Esophagus mucosa (tissue), 1 donor: ENCODE results near the gene HCLS1. TPM values are rescaled to one million over a fixed set of nuclear protein-coding genes. Genes with fewer than 3 reads are reported as not detected.
"Not testable (repeated sequence)": the region's sequence is repeated elsewhere in the genome, so short reads cannot be mapped to it uniquely, and the experiment has no call there.

Experiments
- ATAC-seq: fragments of 200-7000 bp; cut with Tn5 transposase; one replicate; pipeline ENCODE4 v1.9.1; 2020
- total RNA-seq: library from RNA; stranded (reverse); gene quantifications from one replicate; pipeline ENCODE4 v1.2.4, GENCODE V29; 2023
- donor health status: DM: yes; HTN: yes; CAD: no.

Gene HCLS1
- total RNA-seq, 1 donor from 2014 or later: 5.1 TPM

DNA sequence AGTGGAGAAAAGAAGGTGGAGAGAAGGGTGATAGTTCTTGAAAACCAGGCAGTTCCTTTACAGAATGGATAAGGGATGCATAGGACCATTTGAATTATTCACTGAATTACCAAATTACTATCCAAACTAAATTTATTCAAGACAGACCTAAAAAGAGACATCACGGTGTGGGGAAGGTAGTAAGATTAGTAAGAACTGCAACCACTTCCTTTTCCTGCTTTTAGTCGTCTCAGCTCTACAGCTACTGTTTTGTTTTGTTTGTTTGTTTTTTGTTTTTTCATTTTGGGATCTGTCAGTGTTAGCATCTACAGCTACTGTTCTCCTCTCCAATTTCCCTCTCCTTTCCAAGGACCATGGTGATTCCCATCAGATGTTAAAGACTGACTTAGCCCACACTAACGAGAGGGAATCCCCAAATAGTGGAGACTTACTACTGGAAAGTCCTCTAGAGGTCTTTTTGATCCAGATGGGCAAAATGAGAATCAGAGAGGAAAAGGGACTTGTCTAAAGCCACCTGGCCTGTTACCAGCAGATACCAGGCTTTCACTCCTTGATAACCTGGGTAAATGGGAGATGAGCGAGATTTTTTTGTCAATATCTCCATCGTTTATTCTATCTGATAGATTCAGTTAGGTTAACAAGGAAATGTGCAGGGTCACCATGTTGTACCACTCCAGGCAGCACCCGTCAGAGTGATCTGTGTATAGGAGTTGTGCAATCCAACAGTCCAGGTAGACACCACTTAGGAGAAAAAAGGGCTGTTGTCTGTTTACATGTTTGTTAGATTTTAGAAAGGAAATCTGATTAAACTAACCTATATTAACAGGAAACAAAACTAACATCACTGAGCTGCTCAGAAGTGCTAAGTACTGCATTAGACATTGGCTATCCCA, 6.0 kb downstream of the HCLS1 start:
- ATAC-seq: no peak

DNA sequence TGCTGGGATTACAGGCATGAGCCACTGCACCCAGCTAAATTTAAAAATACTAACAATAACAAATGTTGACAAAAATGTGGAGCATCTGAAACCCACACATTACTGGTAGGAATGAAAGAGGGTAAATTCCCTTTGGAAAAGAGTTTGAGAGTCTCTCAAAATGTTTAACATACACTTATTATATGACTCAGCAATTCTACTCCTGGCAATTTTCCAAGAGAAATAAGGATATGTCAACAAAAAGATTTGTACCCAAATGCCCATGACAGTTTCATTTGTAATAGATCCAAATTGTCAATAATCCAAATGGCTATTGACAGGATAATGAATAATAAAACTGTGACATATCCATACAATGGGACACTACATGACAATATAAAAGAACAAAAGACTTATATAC, 9.0 kb downstream of the HCLS1 start:
- no peak for ATAC-seq

- ATAC-seq: no peak
Measured at GRCh38 chr3:121649645-121650044, 11.1 kb downstream of the HCLS1 start.

GRCh38 chr3:121648219-121648958, 12.3 kb downstream of the HCLS1 start:
- peak; percentile 45 for ATAC-seq

DNA sequence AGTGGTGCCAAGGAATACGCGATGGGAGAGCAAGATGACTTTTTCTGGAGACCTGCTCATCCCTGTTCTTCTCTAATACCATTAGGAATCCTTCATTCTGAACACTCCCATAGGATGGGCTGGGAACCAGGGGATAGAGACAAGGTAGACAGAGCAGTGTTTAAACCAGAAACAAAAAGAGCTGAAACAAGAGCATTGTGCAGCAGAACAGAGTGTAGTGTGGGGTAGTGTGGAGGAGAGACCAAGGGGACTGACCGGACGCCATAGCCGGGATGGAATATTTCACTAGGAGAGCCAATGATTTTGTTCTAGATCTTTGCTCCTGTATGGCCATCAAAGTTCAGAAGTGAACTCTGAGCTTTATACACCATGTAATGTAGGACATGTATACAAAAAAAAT, 15.6 kb downstream of the HCLS1 start:
- ATAC-seq: no peak

GRCh38 chr3:121642601-121643314, 17.9 kb downstream of the HCLS1 start:
- no peak for ATAC-seq

- no peak for ATAC-seq
Measured at GRCh38 chr3:121641127-121641526, 19.6 kb downstream of the HCLS1 start.

- ATAC-seq: no peak
Measured at GRCh38 chr3:121637922-121638321, 22.8 kb downstream of the HCLS1 start.

DNA sequence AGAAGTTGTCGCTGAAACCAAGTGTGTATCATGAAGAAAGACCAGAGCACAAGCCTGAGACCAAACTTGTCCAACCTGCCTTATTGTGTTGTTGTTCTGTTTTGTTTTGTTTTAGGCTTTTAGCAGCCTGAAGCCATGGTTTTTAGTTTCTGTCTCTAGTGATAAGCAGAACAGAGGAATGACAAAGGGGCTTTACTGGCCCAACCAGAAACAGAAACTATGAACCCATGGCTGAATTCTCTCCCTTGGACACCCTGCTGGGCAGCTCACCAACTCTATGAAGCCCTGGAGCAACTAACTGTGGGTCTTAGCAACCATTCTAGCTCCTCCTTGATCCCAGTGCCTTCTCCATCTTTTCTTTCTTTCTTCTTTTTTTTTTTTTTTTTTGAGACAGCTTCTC, 30.3 kb downstream of the HCLS1 start:
- ATAC-seq: no peak

GRCh38 chr3:121629601-121630000, 31.1 kb downstream of the HCLS1 start:
- no peak for ATAC-seq

- ATAC-seq: no peak
Measured at GRCh38 chr3:121627622-121628021, 33.1 kb downstream of the HCLS1 start.

DNA sequence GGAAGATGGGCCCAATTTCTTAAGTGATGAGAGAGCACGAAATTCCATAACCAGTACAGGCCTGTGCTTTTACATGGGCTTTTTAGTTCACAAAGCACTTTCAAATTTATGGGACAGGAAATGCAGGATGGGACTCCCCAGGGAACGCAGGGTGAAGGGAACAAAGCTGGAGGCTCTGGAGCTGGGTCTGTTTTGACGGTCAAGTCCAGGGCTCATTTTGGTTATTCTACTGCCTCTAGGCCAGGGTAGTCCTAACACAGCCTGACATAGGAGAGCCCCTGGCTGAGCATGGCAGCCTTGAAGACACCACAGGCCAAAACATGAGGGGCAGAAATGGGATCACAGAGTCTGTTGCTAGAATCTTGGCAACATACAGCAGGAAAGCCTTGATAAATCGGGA, 33.5 kb downstream of the HCLS1 start:
- no peak for ATAC-seq

DNA sequence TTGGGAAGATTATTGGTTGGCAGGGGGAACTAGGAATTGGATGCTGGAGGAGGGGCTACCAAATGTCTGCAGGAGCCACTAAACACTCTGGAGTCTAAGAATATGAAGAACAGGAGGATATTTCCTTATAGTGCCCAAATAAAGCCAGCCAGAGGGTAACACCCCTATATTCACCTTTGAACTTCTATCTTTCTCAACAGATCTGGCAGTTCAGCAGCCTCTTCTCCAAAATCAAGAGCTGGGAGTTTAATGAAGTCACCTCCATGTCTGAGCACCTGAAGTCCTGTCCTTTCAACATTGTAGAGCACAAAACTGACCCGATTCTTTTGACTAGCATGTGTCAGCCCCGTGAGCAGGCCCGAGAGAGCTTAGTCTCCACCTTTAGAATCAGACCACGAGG, 34.2 kb downstream of the HCLS1 start:
- ATAC-seq: no peak

DNA sequence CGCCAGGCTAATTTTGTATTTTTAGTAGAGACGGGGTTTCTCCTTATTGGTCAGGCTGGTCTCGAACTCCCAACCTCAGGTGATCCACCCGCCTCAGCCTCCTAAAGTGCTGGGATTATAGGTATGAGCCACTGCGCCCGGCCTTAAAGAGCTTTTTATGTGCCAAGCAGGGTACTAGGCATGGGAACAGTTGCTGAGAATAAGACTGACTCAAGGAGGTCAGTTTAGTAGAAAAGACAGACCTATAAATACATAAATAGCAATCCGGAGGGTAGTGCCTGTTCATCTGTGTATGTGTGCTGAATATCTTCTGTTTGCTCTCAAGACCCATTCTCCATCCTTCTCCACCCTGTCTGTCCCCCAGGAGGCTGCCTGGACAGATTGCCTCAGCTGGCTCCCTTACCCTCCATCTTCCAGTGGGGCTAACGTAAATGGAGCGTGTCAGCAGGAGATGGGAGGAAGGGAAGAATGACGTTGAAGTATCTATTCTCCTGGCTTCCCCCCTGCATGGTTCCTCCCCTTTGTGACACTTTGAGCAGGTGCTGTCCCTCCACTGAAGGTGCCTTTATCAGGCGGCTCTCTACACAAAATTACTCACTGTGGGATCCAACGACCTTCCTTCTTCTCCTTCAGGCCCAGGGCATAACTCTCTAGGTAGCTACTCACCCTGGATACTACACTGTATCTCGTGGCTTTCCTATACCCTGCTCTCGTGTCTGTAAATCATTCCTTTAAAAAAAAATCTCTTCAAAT, 36.4 kb downstream of the HCLS1 start:
- ATAC-seq: no peak

GRCh38 chr3:121621491-121621890, 39.2 kb downstream of the HCLS1 start:
- ATAC-seq: no peak

- ATAC-seq: no peak
Measured at GRCh38 chr3:121619691-121620090, 41.0 kb downstream of the HCLS1 start.

DNA sequence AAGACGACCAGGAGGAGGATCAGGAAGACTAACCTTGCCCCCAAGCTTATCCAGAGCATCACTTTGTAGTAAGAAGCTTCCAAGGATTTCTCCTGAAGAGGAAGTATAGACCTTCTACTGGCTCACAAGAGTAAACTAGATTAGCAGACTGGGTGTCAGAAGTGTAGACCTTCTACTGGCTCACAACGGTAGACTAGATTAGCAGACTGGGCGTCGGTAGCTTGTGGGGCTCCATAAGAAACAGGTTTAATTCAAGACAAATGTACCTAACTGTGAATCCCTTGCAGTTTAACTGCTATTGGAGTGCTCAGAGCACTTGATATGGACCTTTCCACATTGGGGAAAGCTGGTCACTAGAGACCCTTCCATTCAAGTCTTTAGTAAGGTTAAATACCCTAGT, 54.6 kb downstream of the HCLS1 start:
- no peak for ATAC-seq

DNA sequence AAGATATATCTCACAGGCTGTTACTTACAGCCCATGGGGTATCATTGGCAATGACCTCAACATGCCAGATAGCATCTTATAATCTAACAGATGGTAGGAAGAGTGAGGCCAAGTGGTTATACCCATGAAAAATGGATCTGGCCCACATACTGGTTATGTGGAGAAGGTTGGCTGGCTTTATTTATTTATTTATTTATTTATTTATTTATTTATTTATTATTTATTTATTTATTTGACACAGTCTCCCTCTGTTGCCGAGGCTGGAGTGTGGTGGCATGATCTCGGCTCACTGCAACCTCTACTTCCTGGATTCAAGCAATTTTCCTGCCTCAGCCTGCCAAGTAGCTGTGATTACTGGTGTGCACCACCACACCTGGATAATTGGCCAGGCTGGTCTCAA, 55.9 kb downstream of the HCLS1 start:
- ATAC-seq: no peak

DNA sequence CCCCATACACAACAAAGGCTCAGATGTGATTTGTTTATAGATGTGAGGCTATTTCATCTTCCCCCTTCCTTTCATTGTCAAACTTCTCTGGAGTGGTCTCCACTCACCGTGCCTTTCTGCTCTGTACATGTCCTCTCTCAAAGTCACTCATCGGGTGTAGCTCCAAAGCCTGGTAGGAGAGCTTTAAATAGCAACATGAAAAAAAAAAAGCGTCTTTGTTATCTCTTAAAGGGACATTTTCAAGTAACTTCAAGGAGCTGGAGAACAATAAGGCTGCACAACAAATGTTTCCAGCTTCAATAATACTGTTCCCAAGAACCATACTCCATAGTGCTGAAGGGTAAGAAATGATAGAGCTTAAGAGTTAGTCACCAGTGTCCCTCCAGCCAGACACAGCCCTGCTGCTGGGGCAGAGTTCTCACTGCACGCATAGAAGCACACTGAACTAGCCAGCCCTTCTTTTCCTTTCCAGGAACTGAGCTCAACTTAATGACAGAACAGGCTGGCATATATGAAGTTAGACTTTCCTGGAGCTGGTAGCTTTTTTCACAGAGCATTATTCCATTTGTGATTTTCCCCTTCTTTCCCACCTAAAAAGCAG, 59.4 kb downstream of the HCLS1 start:
- ATAC-seq: no peak

DNA sequence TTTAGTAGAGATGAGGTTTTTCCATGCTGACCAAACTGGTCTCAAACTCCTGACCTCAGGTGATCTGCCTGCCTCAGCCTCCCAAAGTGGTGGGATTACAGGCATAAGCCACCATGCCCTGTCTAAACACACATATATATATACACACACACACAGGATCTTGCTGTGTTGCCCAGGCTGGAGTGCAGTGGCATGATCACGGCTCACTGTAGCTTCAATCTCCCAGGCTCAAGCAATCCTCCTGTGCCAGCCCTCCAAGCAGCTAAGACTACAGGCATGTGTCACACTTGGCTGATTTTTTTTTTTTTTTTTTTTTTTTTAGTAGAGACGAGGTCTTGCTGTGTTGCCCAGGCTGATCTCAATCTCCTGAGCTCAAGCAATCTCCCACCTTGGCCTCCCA, 60.8 kb downstream of the HCLS1 start:
- ATAC-seq: not testable (repeated sequence)

DNA sequence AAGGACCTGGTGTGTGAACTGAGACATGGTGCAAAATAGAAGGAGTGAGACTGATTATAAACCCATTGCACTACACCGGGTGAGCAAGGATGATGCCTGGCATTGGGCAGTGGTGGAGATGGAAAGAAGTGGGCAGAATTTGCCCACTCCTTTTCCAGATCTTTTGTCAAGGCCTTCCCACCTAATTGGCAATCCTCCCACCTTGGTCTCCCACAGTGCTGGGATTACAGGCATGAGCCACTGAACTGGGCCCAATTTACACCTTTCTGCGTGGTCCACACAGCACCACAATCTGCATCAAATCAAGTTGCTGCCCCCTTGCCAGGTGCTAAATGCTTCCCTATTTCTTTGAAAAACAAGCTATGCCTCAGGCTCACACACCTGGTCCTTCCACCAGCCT, 62.1 kb downstream of the HCLS1 start:
- no peak for ATAC-seq

DNA sequence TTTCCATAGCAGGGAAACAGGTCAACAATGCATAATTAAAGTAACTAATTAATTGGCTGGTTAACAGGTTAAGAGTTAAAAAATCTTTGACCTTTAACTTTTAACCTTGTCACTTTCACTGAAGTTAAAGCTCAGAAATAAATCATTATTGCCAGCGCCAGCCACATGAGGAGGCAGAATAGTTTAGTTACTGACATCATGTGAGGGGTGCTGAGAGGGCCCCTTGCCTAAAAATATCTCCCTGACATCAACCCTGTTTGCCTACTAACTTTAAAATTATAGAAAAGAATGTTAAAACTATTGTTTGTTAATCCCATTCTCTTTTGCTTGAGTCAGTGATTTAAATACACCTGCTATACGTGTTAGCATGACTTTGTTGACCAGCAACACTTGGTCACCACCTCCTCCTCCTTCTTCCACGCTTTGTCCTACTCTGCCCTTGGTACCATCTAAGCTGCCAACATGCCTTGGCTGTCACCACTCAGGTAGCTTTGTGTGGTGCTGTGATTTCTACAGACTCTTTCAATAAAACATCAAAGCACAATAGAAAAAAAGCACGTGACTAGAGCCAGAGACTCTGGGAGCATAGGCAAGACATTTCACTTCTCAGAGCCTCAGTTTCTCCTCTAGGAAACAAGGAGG, 64.8 kb downstream of the HCLS1 start:
- ATAC-seq: no peak
